WERI-Rb-1 (cell line): ENCODE results near the gene PGM2L1.

Experiments
- DNase-seq: peaks from one replicate; pipeline ENCODE4 v3.0.0-alpha.2; 2020
- H3K27ac ChIP-seq: fragments of 250-450 bp; sonication (Bioruptor Pico); 2 replicates; pipeline ENCODE4 v1.5.1; 2020; ENCODE audit warnings: mild to moderate bottlenecking, moderate library complexity
- H3K27me3 ChIP-seq: fragments of 250-450 bp; sonication (Bioruptor Pico); 2 replicates; pipeline ENCODE4 v1.5.1; 2021; ENCODE audit warnings: mild to moderate bottlenecking, low read depth, moderate library complexity; ENCODE audit not compliant: insufficient read depth, severe bottlenecking
- H3K36me3 ChIP-seq: fragments of 250-450 bp; sonication (Bioruptor Pico); 2 replicates; pipeline ENCODE4 v1.5.1; 2020; ENCODE audit warnings: mild to moderate bottlenecking, moderate library complexity
- H3K4me3 ChIP-seq: 2 replicates; pipeline ENCODE4 v1.5.1; 2011; ENCODE audit warnings: low read depth, mild to moderate bottlenecking, control low read depth, low read length
- H3K9me3 ChIP-seq: fragments of 250-450 bp; sonication (Bioruptor Pico); 2 replicates; pipeline ENCODE4 v1.5.1; 2021; ENCODE audit warnings: mild to moderate bottlenecking, moderate library complexity; ENCODE audit not compliant: severe bottlenecking
- CTCF ChIP-seq: IDR thresholded peaks from 2 replicates; pipeline ENCODE4 v1.5.1; 2011; ENCODE audit warnings: low read depth, mild to moderate bottlenecking, control low read depth, inconsistent platforms, low read length

The PGM2L1 gene

GRCh38 chr11:74283580-74284180 is 114.6 kb downstream of the PGM2L1 start:
- no peaks in the 10 kb centered on the region for H3K36me3 ChIP-seq
- H3K27ac ChIP-seq, result no peak overlapping the region
- H3K27me3 ChIP-seq, result no peaks in the 10 kb centered on the region
- no peaks in the 10 kb centered on the region for H3K9me3 ChIP-seq
- no peak overlapping the region for H3K4me3 ChIP-seq
- no peak for DNase-seq
- TF ChIP-seq CTCF, result no peak

GRCh38 chr11:74282914-74283371 is 115.3 kb downstream of the PGM2L1 start:
- H3K4me3 ChIP-seq, result no peak overlapping the region
- no peak overlapping the region for H3K27ac ChIP-seq
- no peak for DNase-seq
- TF ChIP-seq CTCF, result no peak
- H3K9me3 ChIP-seq, result no peaks in the 10 kb centered on the region
- H3K27me3 ChIP-seq, result no peaks in the 10 kb centered on the region
- no peaks in the 10 kb centered on the region for H3K36me3 ChIP-seq

- Histone ChIP-seq H3K9me3 (no peaks in the 10 kb centered on the region), H3K27ac (no peak overlapping the region), H3K4me3 (no peak overlapping the region), H3K36me3 (no peaks in the 10 kb centered on the region), H3K27me3 (no peaks in the 10 kb centered on the region)
- no peak for TF ChIP-seq CTCF
- DNase-seq, result no peak
Observed at GRCh38 chr11:74282421-74282820, 115.8 kb downstream of the PGM2L1 start.

- H3K4me3 ChIP-seq, result no peak overlapping the region
- no peak overlapping the region for H3K27ac ChIP-seq
- no peaks in the 10 kb centered on the region for H3K9me3 ChIP-seq
- no peak for TF ChIP-seq CTCF
- no peaks in the 10 kb centered on the region for H3K36me3 ChIP-seq
- no peaks in the 10 kb centered on the region for H3K27me3 ChIP-seq
- no peak for DNase-seq
Observed at GRCh38 chr11:74280494-74280893, 117.7 kb downstream of the PGM2L1 start.
